Measurements from ENCODE around the gene OR5AP2.
"Not testable (repeated sequence)": the region's sequence is repeated elsewhere in the genome, so short reads cannot be mapped to it uniquely, and the experiment has no call there.

Gene OR5AP2

DNA sequence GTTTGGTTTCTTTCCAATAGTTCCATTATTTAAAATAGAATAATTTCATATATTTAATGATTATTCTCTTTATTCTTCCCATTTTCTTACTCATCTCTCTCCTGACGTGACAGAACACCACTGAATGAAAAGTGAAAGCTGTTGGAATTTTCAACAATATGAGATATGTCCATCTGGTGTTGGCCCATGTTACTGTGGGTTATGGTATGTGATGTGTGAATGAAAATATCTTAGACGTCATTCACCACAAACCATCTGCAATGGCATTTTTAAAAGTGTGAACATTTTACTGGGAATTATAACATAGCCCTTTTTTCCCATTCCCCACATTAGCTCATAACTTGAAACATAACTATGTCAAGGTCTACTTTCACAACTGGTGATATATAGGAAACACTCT is 16.3 kb downstream of the OR5AP2 start:
- H3K36me3 ChIP-seq (ENCODE audit: insufficient read depth, low read length), result no peaks in the 10 kb centered on the region
- no peaks in the 10 kb centered on the region for H3K9me3 ChIP-seq (ENCODE audit: low read depth, low read length)
- DNase-seq (ENCODE audit: low read depth, low spot score), result no peak
- no peak overlapping the region for H3K27ac ChIP-seq
- TF ChIP-seq FOXP2 (optimal IDR thresholded peaks at IDR 0.05; ENCODE audit: control extremely low read depth, extremely low read length, insufficient read depth), result no peak
- H3K9ac ChIP-seq (ENCODE audit: insufficient read length), result no peak overlapping the region
- no peak overlapping the region for H3K4me3 ChIP-seq

- H3K27ac ChIP-seq, result no peak overlapping the region
- TF ChIP-seq EZH2 (IDR thresholded peaks at IDR 0.05) (no peak), POLR2AphosphoS5 (IDR thresholded peaks at IDR 0.05; ENCODE audit: borderline replicate concordance, low read depth, low read length) (no peak), FOXP2 (optimal IDR thresholded peaks at IDR 0.05; ENCODE audit: control extremely low read depth, extremely low read length, insufficient read depth) (no peak)
- H3K4me3 ChIP-seq, result no peak overlapping the region
- peak; percentile 3 for DNase-seq (ENCODE audit: low read depth, low spot score)
- H3K9me3 ChIP-seq (ENCODE audit: low read depth, low read length), result no peaks in the 10 kb centered on the region
- no peak overlapping the region for H3K9ac ChIP-seq (ENCODE audit: insufficient read length)
- no peaks in the 10 kb centered on the region for H3K36me3 ChIP-seq (ENCODE audit: insufficient read depth, low read length)
Observed at GRCh38 chr11:56624661-56625110, 17.6 kb downstream of the OR5AP2 start.

- Histone ChIP-seq H3K4me3 (no peak overlapping the region), H3K36me3 (ENCODE audit: insufficient read depth, low read length) (no peaks in the 10 kb centered on the region), H3K27ac (no peak overlapping the region), H3K9me3 (ENCODE audit: low read depth, low read length) (no peaks in the 10 kb centered on the region), H3K9ac (ENCODE audit: insufficient read length) (no peak overlapping the region)
- no peak for TF ChIP-seq EZH2 (IDR thresholded peaks at IDR 0.05)
- no peak for TF ChIP-seq FOXP2 (optimal IDR thresholded peaks at IDR 0.05; ENCODE audit: control extremely low read depth, extremely low read length, insufficient read depth)
- DNase-seq (ENCODE audit: low read depth, low spot score), result no peak
Observed at GRCh38 chr11:56611174-56611573, 31.1 kb downstream of the OR5AP2 start.

DNA sequence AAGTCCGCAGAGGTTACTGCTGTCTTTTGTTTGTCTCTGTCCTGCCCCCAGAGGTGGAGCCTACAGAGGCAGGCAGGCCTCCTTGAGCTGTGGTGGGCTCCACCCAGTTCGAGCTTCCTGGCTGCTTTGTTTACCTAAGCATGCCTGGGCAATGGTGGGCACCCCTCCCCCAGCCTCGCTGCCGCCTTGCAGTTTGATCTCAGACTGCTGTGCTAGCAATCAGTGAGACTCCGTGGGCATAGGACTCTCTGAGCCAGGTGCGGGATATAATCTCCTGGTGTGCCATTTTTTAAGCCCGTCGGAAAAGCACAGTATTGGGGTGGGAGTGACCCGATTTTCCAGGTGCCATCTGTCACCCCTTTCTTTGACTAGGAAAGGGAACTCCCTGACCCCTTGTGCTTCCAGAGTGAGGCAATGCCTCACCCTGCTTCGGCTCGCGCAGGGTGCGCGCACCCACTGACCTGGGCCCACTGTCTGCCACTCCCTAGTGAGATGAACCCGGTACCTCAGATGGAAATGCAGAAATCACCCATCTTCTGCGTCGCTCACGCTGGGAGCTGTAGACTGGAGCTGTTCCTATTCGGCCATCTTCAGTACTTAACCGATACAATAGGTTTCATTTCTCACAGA is 50.0 kb downstream of the OR5AP2 start:
- not testable (repeated sequence) for H3K9ac ChIP-seq (ENCODE audit: insufficient read length); H3K9me3 ChIP-seq (ENCODE audit: low read depth, low read length); H3K27ac ChIP-seq; H3K36me3 ChIP-seq (ENCODE audit: insufficient read depth, low read length); DNase-seq (ENCODE audit: low read depth, low spot score); H3K4me3 ChIP-seq
